K562 (cell line): Measurements from ENCODE around the gene KCNAB1.

Source experiments
- SMC3 ChIP-seq: conservative IDR thresholded peaks from 2 replicates; pipeline ENCODE4 v1.6.1; 2011; ENCODE audit warnings: low read depth, low read length, improper control_type of control experiment; ENCODE audit not compliant: insufficient read depth
- TF ChIP-seq, protein P1 (sequence below): fragments of 450-650 bp; IDR thresholded peaks from 2 replicates; pipeline ENCODE4 v1.6.1; 2017; ENCODE audit warnings: mild to moderate bottlenecking, moderate library complexity

DNA sequence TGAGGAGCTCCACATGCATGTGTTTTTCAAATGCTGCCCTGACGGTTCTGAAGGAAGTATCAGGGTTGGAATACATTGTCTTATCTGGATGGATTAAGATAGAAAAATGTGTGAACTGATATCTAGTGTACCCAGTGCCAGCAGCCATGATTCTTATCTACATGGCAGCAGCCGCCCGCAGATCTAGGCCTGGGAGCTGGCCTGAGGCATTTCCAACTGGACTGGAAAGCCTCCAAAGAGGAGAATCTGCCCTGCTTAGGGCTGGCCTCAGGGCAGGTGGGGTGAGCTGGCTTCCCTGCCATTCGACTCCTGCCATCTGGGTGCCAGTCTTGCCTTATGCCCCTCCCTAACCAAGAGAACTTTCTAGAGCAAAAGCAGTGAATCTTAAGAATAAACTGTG is 308.7 kb downstream of the KCNAB1 start:
- TF ChIP-seq SMC3, result no peak
- TF ChIP-seq, protein P1, sequence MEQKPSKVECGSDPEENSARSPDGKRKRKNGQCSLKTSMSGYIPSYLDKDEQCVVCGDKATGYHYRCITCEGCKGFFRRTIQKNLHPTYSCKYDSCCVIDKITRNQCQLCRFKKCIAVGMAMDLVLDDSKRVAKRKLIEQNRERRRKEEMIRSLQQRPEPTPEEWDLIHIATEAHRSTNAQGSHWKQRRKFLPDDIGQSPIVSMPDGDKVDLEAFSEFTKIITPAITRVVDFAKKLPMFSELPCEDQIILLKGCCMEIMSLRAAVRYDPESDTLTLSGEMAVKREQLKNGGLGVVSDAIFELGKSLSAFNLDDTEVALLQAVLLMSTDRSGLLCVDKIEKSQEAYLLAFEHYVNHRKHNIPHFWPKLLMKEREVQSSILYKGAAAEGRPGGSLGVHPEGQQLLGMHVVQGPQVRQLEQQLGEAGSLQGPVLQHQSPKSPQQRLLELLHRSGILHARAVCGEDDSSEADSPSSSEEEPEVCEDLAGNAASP, result no peak
